K562 (cell line): ENCODE measurements around the gene BCL2L15. TPM values are rescaled to one million over a fixed set of nuclear protein-coding genes. Genes with fewer than 3 reads are reported as not detected.
A peak's percentile ranks its signal among the peaks of the same experiment; 100 is the strongest.

Source experiments
- ETV5 ChIP-seq: sonication (generic); formaldehyde crosslinking; IDR thresholded peaks from 2 replicates; pipeline ENCODE4 v1.4.0; 2020; ENCODE audit warnings: low read depth, mild to moderate bottlenecking, missing genetic modification reagents
- HMGXB4 ChIP-seq: sonication (generic); formaldehyde crosslinking; IDR thresholded peaks from 2 replicates; pipeline ENCODE4 v1.8.1; 2023; ENCODE audit warnings: mild to moderate bottlenecking, missing genetic modification reagents
- ID3 ChIP-seq, 2 experiments: fragments of 250-450 bp in 1 of 2; fragments of 450-650 bp in 1 of 2; sonication (Bioruptor Pico) in 1 of 2; IDR thresholded peaks; 2 replicates each; pipeline versions ENCODE4 v1.6.1 to v1.8.0; 2016 to 2021; ENCODE audit warnings: mild to moderate bottlenecking in 2 of 2, moderate library complexity in 2 of 2, missing compliant biosample characterization in 1 of 2, missing genetic modification characterization in 1 of 2
- KHSRP ChIP-seq: fragments of 450-650 bp; IDR thresholded peaks from 2 replicates; pipeline ENCODE4 v1.6.1; 2017
- PRMT5 ChIP-seq: sonication (generic); formaldehyde crosslinking; IDR thresholded peaks from 2 replicates; pipeline ENCODE4 v1.5.0; 2020; ENCODE audit warnings: missing genetic modification reagents
- PTBP1 ChIP-seq: fragments of 200-400 bp; formaldehyde crosslinking; IDR thresholded peaks from 2 replicates; pipeline ENCODE4 v1.6.1; 2017; ENCODE audit warnings: low read depth, low read length
- PTTG1 ChIP-seq: fragments of 450-650 bp; IDR thresholded peaks from 2 replicates; pipeline ENCODE4 v1.6.1; 2016; ENCODE audit warnings: low read depth, mild to moderate bottlenecking, missing genetic modification characterization, missing compliant biosample characterization
- SP2 ChIP-seq: IDR thresholded peaks from 2 replicates; pipeline ENCODE4 v1.6.1; 2011; ENCODE audit warnings: mild to moderate bottlenecking, low read depth, low read length, moderate library complexity; ENCODE audit not compliant: poor library complexity, severe bottlenecking; ENCODE audit errors: extremely low read depth
- XRCC5 ChIP-seq: fragments of 200-400 bp; formaldehyde crosslinking; IDR thresholded peaks from 2 replicates; pipeline ENCODE4 v1.6.1; 2017; ENCODE audit warnings: low read depth, mild to moderate bottlenecking, low read length
- ZEB2 ChIP-seq: fragments of 450-650 bp; IDR thresholded peaks from 2 replicates; pipeline ENCODE4 v1.6.1; 2016
- ZNF668 ChIP-seq: fragments of 250-450 bp; sonication (Bioruptor Pico); IDR thresholded peaks from 2 replicates; pipeline ENCODE4 v1.8.0; 2022; ENCODE audit warnings: mild to moderate bottlenecking, inconsistent platforms
- polyA plus RNA-seq, 8 experiments: library from polyadenylated mRNA; depleted of rRNA in 4 of 8; stranded (reverse) in 5 of 8; unstranded in 3 of 8; fragments of >200 nt; fragmentation: Nextera tagmentation in 2 of 8; fragmentation: Illumina TruSeq in 1 of 8; extraction: Ambion mirVana in 2 of 8; extraction: Trizol in 1 of 8; gene quantifications; 2 replicates each; pipeline versions ENCODE4 v1.2.1 to v1.2.3, GENCODE V29; 2011 to 2014; ENCODE audit warnings: inconsistent platforms in 1 of 8, missing spikeins in 1 of 8
- total RNA-seq, 7 experiments: library from RNA; depleted of rRNA in 6 of 7; stranded (reverse); fragments of >200 nt in 6 of 7; fragmentation: Illumina TruSeq in 2 of 7; extraction: Trizol in 2 of 7; gene quantifications; 2 replicates each; pipeline versions ENCODE4 v1.2.1 to v1.2.3, GENCODE V29; 2011 to 2021; ENCODE audit warnings: low replicate concordance in 1 of 7
- TF ChIP-seq, protein P1 (sequence below): IDR thresholded peaks from 2 replicates; pipeline ENCODE4 v1.6.1; 2016; ENCODE audit warnings: missing genetic modification characterization, missing compliant biosample characterization
- TF ChIP-seq, protein P2 (sequence below): fragments of 450-650 bp; IDR thresholded peaks from 2 replicates; pipeline ENCODE4 v1.7.0; 2016; ENCODE audit warnings: borderline replicate concordance
- TF ChIP-seq, protein P3 (sequence below), 2 experiments: IDR thresholded peaks; 2 replicates each; pipeline ENCODE4 v1.6.1; 2011; ENCODE audit warnings: borderline replicate concordance in 1 of 2, control low read depth in 1 of 2, low read depth in 1 of 2, low read length in 1 of 2, mild to moderate bottlenecking in 1 of 2, mixed read lengths in 1 of 2, moderate library complexity in 1 of 2; ENCODE audit not compliant: insufficient read depth in 1 of 2, insufficient read length in 1 of 2, poor library complexity in 1 of 2, severe bottlenecking in 1 of 2; ENCODE audit errors: extremely low read depth in 1 of 2
- TF ChIP-seq, protein P4 (sequence below): fragments of 450-650 bp; IDR thresholded peaks from 2 replicates; pipeline ENCODE4 v1.7.1; 2018; ENCODE audit warnings: mild to moderate bottlenecking, low read depth; ENCODE audit not compliant: partially characterized antibody

Gene BCL2L15
- total and polyA plus RNA-seq, 9 of the 15 experiments (the other 6 are each of a cell fraction or from before 2014, with no cell fraction given) = 0.06 to 0.42 (median 0.28) TPM; not detected in 1

DNA sequence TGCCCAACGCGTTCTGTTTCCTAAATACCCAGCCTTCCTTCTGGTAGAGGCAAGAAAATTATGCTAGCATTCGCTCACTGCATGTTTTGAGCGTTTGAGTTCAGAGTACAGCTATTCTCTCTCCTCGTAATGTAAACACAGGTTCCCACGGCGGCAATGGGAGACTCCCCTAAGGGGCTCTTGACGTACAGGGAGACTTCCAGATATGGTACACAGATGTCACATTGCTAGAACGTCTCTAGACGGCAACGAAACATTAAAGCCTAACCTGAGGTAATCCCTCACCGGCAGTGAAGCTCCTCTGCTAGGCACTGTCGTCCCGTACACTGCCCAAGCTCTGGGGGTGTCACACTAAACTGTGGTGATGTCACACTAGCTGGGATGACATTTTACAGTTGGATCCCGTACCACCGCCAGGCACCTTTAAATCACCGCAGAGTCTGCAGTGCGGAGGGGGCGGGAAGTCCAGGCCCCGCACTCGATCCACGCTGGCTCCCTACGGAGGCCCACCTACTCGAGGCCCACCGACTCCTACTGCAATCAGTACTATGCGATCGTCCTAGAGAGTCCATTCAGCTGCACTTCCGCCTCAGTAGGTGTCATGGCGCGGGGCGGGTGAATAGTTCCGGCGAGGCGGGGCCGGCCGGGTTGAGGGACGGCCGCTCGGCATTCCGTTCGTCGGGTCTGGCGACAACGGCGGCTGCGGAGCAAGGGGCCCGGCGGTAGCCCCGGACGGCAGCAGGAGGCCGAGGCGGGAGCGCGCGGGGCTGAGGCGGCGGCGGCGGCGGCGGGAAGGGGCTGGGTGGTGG, 41.8 kb upstream of the BCL2L15 start, which contains the start of gene HIPK1 (continued):
- TF ChIP-seq, protein P1, sequence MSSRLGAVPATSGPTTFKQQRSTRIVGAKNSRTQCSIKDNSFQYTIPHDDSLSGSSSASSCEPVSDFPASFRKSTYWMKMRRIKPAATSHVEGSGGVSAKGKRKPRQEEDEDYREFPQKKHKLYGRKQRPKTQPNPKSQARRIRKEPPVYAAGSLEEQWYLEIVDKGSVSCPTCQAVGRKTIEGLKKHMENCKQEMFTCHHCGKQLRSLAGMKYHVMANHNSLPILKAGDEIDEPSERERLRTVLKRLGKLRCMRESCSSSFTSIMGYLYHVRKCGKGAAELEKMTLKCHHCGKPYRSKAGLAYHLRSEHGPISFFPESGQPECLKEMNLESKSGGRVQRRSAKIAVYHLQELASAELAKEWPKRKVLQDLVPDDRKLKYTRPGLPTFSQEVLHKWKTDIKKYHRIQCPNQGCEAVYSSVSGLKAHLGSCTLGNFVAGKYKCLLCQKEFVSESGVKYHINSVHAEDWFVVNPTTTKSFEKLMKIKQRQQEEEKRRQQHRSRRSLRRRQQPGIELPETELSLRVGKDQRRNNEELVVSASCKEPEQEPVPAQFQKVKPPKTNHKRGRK = no peak
- no peak for TF ChIP-seq ZNF668 (CRISPR knock-in tag)
- TF ChIP-seq HMGXB4 (CRISPR knock-in tag) = peak; percentile 38; the same call in 1 of the 2 replicates
- TF ChIP-seq, protein P2, sequence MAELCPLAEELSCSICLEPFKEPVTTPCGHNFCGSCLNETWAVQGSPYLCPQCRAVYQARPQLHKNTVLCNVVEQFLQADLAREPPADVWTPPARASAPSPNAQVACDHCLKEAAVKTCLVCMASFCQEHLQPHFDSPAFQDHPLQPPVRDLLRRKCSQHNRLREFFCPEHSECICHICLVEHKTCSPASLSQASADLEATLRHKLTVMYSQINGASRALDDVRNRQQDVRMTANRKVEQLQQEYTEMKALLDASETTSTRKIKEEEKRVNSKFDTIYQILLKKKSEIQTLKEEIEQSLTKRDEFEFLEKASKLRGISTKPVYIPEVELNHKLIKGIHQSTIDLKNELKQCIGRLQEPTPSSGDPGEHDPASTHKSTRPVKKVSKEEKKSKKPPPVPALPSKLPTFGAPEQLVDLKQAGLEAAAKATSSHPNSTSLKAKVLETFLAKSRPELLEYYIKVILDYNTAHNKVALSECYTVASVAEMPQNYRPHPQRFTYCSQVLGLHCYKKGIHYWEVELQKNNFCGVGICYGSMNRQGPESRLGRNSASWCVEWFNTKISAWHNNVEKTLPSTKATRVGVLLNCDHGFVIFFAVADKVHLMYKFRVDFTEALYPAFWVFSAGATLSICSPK = no peak
- no peak for TF ChIP-seq PTTG1
- 0 out of 2 replicates have a peak, but pooled peaks have one; percentile 43 for TF ChIP-seq ZEB2
- peak; percentile 100 for TF ChIP-seq XRCC5
- TF ChIP-seq ID3 (CRISPR knock-in tag; IDR thresholded peaks at IDR 0.05) = no peak
- TF ChIP-seq ID3 (tag; IDR thresholded peaks at IDR 0.05) = peak; percentile 92; the same call in 1 of the 2 replicates
- TF ChIP-seq PTBP1 = no peak
- TF ChIP-seq KHSRP = no peak; the same call in 1 of the 2 replicates
- TF ChIP-seq PRMT5 (CRISPR knock-in tag) = no peak
- TF ChIP-seq, protein P3, sequence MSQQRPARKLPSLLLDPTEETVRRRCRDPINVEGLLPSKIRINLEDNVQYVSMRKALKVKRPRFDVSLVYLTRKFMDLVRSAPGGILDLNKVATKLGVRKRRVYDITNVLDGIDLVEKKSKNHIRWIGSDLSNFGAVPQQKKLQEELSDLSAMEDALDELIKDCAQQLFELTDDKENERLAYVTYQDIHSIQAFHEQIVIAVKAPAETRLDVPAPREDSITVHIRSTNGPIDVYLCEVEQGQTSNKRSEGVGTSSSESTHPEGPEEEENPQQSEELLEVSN (IDR thresholded peaks at IDR 0.05; ENCODE audit: borderline replicate concordance in 1 of 2, extremely low read depth in 1 of 2, insufficient read depth in 1 of 2, insufficient read length in 1 of 2, low read depth in 1 of 2, low read length in 1 of 2, poor library complexity in 1 of 2, severe bottlenecking in 1 of 2) = peak; percentile 49 to 54
- TF ChIP-seq, protein P4, sequence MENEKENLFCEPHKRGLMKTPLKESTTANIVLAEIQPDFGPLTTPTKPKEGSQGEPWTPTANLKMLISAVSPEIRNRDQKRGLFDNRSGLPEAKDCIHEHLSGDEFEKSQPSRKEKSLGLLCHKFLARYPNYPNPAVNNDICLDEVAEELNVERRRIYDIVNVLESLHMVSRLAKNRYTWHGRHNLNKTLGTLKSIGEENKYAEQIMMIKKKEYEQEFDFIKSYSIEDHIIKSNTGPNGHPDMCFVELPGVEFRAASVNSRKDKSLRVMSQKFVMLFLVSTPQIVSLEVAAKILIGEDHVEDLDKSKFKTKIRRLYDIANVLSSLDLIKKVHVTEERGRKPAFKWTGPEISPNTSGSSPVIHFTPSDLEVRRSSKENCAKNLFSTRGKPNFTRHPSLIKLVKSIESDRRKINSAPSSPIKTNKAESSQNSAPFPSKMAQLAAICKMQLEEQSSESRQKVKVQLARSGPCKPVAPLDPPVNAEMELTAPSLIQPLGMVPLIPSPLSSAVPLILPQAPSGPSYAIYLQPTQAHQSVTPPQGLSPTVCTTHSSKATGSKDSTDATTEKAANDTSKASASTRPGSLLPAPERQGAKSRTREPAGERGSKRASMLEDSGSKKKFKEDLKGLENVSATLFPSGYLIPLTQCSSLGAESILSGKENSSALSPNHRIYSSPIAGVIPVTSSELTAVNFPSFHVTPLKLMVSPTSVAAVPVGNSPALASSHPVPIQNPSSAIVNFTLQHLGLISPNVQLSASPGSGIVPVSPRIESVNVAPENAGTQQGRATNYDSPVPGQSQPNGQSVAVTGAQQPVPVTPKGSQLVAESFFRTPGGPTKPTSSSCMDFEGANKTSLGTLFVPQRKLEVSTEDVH = peak; percentile 99
- peak; percentile 66 for TF ChIP-seq SP2
- TF ChIP-seq ETV5 = peak; percentile 94
